Stimulated activated CD8-positive, alpha-beta memory T cell treated with anti-CD3 and anti-CD28 coated beads, Interleukin-4, amount 100 ng/mL, for 4 hours (primary cell): ENCODE measurements around the gene OR5H14.
"Not testable (repeated sequence)": the region's sequence is repeated elsewhere in the genome, so short reads cannot be mapped to it uniquely, and the experiment has no call there.

Experiments
- DNase-seq, 2 donors: peaks; one replicate each; pipeline ENCODE4 v3.0.0-alpha.2; 2020; ENCODE audit warnings: low read depth in 2 of 2, low spot score in 1 of 2

Gene OR5H14

DNA sequence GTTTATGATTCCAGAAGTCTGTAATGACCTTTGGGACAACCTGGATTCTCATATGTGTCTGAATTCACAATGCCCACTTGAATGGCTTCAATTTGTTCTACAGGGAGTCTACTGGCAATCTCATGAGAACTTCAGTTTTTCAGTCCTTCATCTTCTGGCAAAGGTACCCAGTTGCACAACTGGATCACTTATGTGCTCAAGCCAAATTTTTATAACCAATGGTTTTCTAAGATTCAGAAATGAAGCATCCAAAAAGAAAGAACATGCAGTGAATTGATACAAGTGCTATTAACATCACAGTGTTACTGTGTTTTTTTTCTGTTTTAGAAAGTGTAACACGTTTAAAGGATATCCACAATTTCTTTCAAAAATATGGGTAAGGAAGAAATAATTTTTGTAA is at the start of gene OR5H14:
TSS of gene OR5H14 (plus strand) at position 301 of the 400 bp plus-strand sequence. CDS start 1,907 bp downstream, outside the sequence.
- DNase-seq: no peak

DNA sequence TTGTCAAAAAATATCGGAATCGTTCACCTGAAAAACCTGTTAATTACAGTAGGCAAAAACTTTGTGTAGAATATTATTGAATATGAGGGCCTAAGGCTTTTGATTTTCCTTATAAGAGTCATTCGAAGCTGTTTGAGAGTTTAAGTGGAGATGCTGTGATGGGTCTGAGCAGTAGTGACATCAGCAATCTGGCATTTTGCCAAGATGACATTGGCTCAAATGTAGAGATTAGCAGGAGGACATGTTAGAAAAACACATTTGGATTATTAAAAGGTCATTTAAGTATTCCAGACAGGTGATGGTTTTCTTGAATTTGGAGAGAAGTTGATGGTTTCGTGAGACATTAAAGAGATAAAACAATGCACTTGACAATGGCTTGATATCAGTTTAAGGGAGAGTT is 47.4 kb upstream of the OR5H14 start:
- DNase-seq: no peak

GRCh38 chr3:98108162-98108561 is 39.1 kb upstream of the OR5H14 start:
- no peak for DNase-seq

GRCh38 chr3:98109807-98110549 is 37.3 kb upstream of the OR5H14 start:
- DNase-seq: no peak

- DNase-seq: no peak
Measured at GRCh38 chr3:98110550-98110908, 36.8 kb upstream of the OR5H14 start.

GRCh38 chr3:98114264-98114663 is 33.0 kb upstream of the OR5H14 start:
- DNase-seq: no peak

GRCh38 chr3:98115717-98116116 is 31.6 kb upstream of the OR5H14 start:
- no peak for DNase-seq

GRCh38 chr3:98130421-98130820 is 16.9 kb upstream of the OR5H14 start, which contains the start of gene OR5H1:
Gene OR5H1 (plus strand): TSS chr3:98130721. CDS start chr3:98132698, 1,977 bp downstream.
- DNase-seq: no peak

GRCh38 chr3:98136631-98137030 is 10.6 kb upstream of the OR5H14 start:
- no peak for DNase-seq

DNA sequence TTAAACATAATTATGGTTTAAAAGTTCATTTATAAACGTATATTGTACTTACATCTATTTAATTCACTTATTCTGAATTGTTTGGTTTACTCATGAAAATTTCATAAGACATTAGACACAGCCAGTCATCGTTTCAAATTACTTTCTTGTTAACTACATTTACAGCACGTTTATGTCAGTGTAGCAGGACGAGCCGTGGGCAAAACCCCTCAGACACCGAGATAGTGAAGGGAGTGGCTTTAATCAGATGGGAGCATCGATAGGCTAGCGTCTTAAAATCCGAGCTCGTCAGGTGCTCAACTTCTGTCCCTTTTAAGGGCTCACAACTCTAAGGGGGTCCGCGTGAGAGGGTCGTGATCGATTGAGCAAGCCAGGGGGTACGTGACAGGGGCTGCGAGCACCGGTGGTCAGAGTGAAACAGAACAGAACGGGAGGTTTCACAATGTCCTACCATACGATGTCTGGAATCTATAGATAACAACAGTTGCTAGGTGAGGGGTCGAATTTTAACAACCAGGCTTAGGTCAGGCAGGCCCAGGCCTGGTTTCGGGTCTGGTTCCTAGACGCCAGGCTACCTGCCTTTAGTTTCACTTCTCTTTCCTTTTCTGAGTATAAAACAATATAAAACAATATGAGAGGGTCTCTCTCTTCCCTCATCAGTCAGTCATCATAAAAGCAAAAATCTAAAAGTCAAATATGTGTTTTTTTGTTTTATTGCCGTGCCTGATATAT is 9.3 kb upstream of the OR5H14 start:
- not testable (repeated sequence) for DNase-seq

DNA sequence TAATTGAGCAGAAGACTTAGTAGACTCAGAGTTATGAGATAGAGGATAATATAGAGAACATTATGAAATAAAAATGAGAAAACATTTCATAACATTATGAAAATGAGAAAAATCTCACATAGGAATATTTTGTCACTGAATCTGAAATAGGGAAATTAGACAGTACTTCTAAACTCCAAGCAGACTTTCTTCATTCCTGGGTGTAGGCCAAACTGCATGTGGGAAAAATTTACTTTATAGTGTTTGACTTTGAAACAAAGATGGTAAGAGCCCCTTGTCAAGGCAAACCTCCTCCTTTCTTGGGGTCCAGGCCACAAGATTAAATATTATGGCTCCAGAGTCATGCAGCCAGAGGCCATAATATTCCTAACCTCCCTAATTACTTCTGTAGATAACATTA is 6.7 kb upstream of the OR5H14 start:
- DNase-seq: no peak

- DNase-seq: no peak
Measured at GRCh38 chr3:98148751-98149150, 1.5 kb downstream of the OR5H14 start.

DNA sequence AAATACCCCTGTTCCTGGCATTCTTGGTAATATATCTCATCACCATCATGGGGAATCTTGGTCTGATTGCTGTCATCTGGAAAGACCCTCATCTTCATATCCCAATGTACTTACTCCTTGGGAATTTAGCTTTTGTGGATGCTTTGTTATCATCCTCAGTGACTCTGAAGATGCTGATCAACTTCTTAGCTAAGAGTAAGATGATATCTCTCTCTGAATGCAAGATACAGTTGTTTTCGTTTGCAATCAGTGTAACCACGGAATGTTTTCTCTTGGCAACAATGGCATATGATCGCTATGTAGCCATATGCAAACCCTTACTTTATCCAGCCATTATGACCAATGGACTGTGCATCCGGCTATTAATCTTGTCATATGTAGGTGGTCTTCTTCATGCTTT is 2.2 kb downstream of the OR5H14 start:
- not testable (repeated sequence) for DNase-seq

- no peak for DNase-seq
Measured at GRCh38 chr3:98151241-98151640, 4.0 kb downstream of the OR5H14 start.

- no peak for DNase-seq
Measured at GRCh38 chr3:98166396-98166795, 19.1 kb downstream of the OR5H14 start, which contains the start of gene OR5H15. Gene OR5H15 (plus strand): TSS chr3:98166696. CDS start chr3:98168700, 2,004 bp downstream.

DNA sequence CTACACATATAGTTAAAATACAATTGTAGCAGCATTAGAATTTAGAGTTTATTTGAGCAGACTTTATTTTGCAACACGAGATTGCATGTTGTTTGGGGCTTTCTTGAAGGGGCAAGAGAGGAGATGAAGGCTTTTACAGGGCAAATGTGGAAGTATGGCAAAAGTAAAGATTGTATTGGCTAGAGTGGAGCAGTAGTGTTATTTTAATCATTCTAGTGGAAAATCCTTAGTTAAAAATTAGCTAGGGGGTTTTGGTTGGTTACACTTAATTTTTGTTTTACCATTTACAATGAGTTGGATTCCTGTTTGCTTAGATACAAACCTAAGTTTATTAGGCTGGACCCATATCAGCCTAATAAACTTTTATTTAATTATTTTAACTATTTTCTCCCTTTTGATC is 23.8 kb downstream of the OR5H14 start:
- no peak for DNase-seq

DNA sequence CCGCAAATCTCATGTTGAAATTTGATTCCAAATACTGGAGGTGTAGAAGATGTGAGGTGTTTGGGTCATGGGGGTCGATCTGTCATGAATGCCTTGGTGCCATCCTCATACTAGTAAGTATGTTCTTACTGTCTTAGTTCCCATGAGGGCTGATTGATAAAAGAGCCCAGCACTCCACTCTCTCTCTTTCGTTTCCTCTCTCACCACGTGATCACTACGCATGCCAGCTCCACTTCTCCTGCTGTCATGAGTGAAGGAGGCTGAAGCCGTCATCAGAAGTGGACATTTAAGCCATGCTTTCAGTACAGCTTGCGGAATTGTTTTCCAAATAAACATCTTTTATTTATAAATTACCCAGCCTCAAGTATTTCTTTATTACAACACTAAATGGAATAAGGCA is 25.3 kb downstream of the OR5H14 start:
- no peak for DNase-seq

DNA sequence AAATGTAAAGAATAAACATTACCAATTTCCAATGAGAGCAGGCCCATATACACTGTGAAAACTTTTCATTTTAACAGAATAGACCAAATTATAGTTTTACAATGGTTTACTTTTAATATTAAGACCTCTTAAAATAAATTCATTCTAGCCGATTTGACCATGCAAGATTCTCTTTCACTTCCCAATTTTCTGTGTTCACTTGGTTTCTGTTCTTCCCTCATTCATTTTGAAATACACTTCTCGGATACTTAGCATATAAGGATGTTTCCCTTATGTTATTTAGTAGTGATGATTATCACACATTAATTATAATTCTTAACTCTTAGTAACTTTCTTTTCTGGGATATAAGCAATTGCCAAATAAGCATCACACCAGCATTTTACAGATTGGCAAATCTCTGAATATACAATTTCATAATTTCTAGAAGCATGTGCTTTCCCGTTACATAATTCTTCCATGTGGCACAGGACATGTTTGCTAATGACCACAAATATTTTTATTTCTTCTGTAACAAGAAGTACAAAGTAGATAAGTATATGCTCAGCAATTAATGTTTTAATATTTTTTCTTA is 33.1 kb downstream of the OR5H14 start:
- DNase-seq: no peak

- no peak for DNase-seq
Measured at GRCh38 chr3:98182196-98182595, 34.9 kb downstream of the OR5H14 start.

DNA sequence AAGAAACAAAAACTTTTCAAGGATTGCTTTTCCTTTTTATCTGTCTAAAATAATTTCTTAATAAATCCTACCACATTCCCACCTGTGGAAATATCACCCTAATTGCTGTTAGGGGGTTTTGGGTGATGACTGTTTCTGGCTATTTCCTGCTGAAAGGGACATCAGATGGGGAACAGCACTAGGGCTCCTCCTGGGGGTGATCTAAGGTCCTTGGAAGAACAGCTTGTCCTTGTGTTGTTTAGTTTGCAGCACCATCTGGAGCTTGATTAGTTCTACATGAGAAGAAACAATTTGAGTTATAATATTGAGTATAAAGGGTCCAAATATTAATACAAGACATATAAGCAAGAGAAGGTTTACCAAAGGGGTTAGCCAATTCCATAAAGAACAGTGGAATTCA is 37.9 kb downstream of the OR5H14 start:
- no peak for DNase-seq

- DNase-seq: no peak
Measured at GRCh38 chr3:98188545-98188944, 41.3 kb downstream of the OR5H14 start.

GRCh38 chr3:98190911-98191310 is 43.6 kb downstream of the OR5H14 start:
- not testable (repeated sequence) for DNase-seq
